Measurements from ENCODE around the gene SNRK.

The SNRK gene

GRCh38 chr3:43286115-43286840 lies at the start of gene SNRK:
Gene SNRK (plus strand): TSS chr3:43286540. CDS start chr3:43303204, 16,664 bp downstream.
- ATAC-seq (peak; percentile 83), DNase-seq (peak; percentile 97)

GRCh38 chr3:43238801-43239200 lies 47.5 kb upstream of the SNRK start:
- ATAC-seq (no peak), DNase-seq (no peak)

- no peak for ATAC-seq
- no peak for DNase-seq
Measured at GRCh38 chr3:43239755-43240154, 46.6 kb upstream of the SNRK start.

GRCh38 chr3:43243590-43244587 lies 42.5 kb upstream of the SNRK start:
- peak; percentile 32 for ATAC-seq
- no peak for DNase-seq

- DNase-seq (no peak), ATAC-seq (no peak)
Measured at GRCh38 chr3:43244694-43245093, 41.6 kb upstream of the SNRK start.

GRCh38 chr3:43246976-43247375 lies 39.4 kb upstream of the SNRK start:
- ATAC-seq (no peak), DNase-seq (no peak)

GRCh38 chr3:43247561-43248184 lies 38.7 kb upstream of the SNRK start:
- DNase-seq (no peak), ATAC-seq (no peak)

- ATAC-seq (no peak), DNase-seq (no peak)
Measured at GRCh38 chr3:43248185-43248583, 38.2 kb upstream of the SNRK start.

GRCh38 chr3:43248973-43249372 lies 37.4 kb upstream of the SNRK start:
- no peak for DNase-seq
- ATAC-seq, result no peak

- no peak for ATAC-seq
- DNase-seq, result no peak
Measured at GRCh38 chr3:43249405-43249804, 36.9 kb upstream of the SNRK start.

- DNase-seq, result no peak
- ATAC-seq, result no peak
Measured at GRCh38 chr3:43253294-43253693, 33.0 kb upstream of the SNRK start.

GRCh38 chr3:43254125-43254524 lies 32.2 kb upstream of the SNRK start:
- DNase-seq (no peak), ATAC-seq (no peak)

- no peak for DNase-seq
- no peak for ATAC-seq
Measured at GRCh38 chr3:43255662-43256061, 30.7 kb upstream of the SNRK start.

- no peak for ATAC-seq
- DNase-seq, result no peak
Measured at GRCh38 chr3:43256714-43257461, 29.5 kb upstream of the SNRK start.

- no peak for ATAC-seq
- DNase-seq, result no peak
Measured at GRCh38 chr3:43257850-43258249, 28.5 kb upstream of the SNRK start.

GRCh38 chr3:43259626-43260025 lies 26.7 kb upstream of the SNRK start:
- DNase-seq, result no peak
- peak; percentile 48 for ATAC-seq

- ATAC-seq, result no peak
- DNase-seq, result no peak
Measured at GRCh38 chr3:43260412-43260811, 25.9 kb upstream of the SNRK start.

GRCh38 chr3:43262194-43262593 lies 24.1 kb upstream of the SNRK start:
- ATAC-seq, result peak; percentile 89
- DNase-seq, result no peak

GRCh38 chr3:43266451-43266850 lies 19.9 kb upstream of the SNRK start:
- DNase-seq (no peak), ATAC-seq (no peak)

GRCh38 chr3:43266995-43267394 lies 19.3 kb upstream of the SNRK start:
- ATAC-seq (no peak), DNase-seq (no peak)

GRCh38 chr3:43268636-43269035 lies 17.7 kb upstream of the SNRK start:
- DNase-seq (no peak), ATAC-seq (peak; percentile 86)

GRCh38 chr3:43270078-43270477 lies 16.3 kb upstream of the SNRK start:
- no peak for ATAC-seq
- no peak for DNase-seq

Measured in stimulated activated naive CD8-positive, alpha-beta T cell treated with anti-CD3 and anti-CD28 coated beads, Interleukin-15, Interleukin-2, amounts not matched to agents 100 U/mL and 50 U/mL, for 24 hours (primary cell).